T-cell (primary cell): ENCODE measurements around the gene ZBTB17. TPM values are rescaled to one million over a fixed set of nuclear protein-coding genes. Genes with fewer than 3 reads are reported as not detected.

Source experiments
- ATAC-seq, 4 experiments: fragments of 200-7000 bp in 3 of 4; fragments of 150-1000 bp in 1 of 4; cut with Tn5 transposase; replicated peaks in 1 of 4; 1 replicate in 3 of 4; 2 replicates in 1 of 4; pipeline ENCODE4 v1.10.0; 2021; ENCODE audit warnings: moderate library complexity in 3 of 4, mild to moderate bottlenecking in 2 of 4, moderate number of reproducible peaks in 1 of 4
- CTCF ChIA-PET, 2 donors: fragments of 300-600 bp; sonication (Branson Sonifier 250); formaldehyde crosslinking; loops; one replicate each; lab custom pipeline; 2022; ENCODE audit warnings: antibody characterized with exemption in 2 of 2; lab: Charles Lee
- POLR2A ChIA-PET, 2 donors: fragments of 300-600 bp; sonication (Branson Sonifier 250); formaldehyde crosslinking; loops; one replicate each; lab custom pipeline; 2022; ENCODE audit warnings: antibody characterized with exemption in 2 of 2; lab: Charles Lee
- DNase-seq, 35 experiments: peaks; one replicate each; pipeline versions ENCODE4 v3.0.0 to v3.0.0-alpha.2; 2013 to 2023
- H3K27ac ChIP-seq: one replicate; pipeline ENCODE4 v1.5.1; 2013; ENCODE audit warnings: low read length
- H3K27me3 ChIP-seq, 2 experiments: replicated peaks in 1 of 2; 1 replicate in 1 of 2; 2 replicates in 1 of 2; pipeline versions ENCODE4 v1.6.1 to v1.7.0; 2013; ENCODE audit warnings: low read length in 1 of 2, mixed read lengths in 1 of 2; ENCODE audit not compliant: control insufficient read depth in 2 of 2, insufficient read depth in 2 of 2; ENCODE audit errors: extremely low read depth in 1 of 2
- H3K36me3 ChIP-seq, 2 donors: 1 replicate in 1 of 2; 2 replicates in 1 of 2; pipeline versions ENCODE4 v1.6.1 to v1.7.0; 2013; ENCODE audit warnings: low read length in 1 of 2; ENCODE audit not compliant: control insufficient read depth in 2 of 2, insufficient read depth in 1 of 2; ENCODE audit errors: extremely low read depth in 1 of 2
- H3K4me1 ChIP-seq, 2 experiments: 1 replicate in 1 of 2; 2 replicates in 1 of 2; pipeline versions ENCODE4 v1.6.1 to v1.7.0; 2013; ENCODE audit warnings: low read length in 2 of 2, mixed read lengths in 1 of 2; ENCODE audit not compliant: insufficient read depth in 2 of 2, control insufficient read depth in 1 of 2; ENCODE audit errors: extremely low read depth in 1 of 2
- H3K4me3 ChIP-seq, 2 donors: 1 replicate in 1 of 2; 2 replicates in 1 of 2; pipeline versions ENCODE4 v1.5.1 to v1.7.0; 2013; ENCODE audit warnings: mild to moderate bottlenecking in 2 of 2, low read length in 1 of 2, moderate library complexity in 1 of 2; ENCODE audit not compliant: control insufficient read depth in 1 of 2; ENCODE audit errors: extremely low read depth in 1 of 2
- H3K9me3 ChIP-seq: 2 replicates; pipeline ENCODE4 v1.7.0; 2013
- H3K27ac Mint-ChIP-seq, 2 donors: one replicate each; pipeline ENCODE4 v1.8.0; 2020 to 2021; ENCODE audit warnings: mild to moderate bottlenecking in 2 of 2, mixed read lengths in 2 of 2
- H3K27me3 Mint-ChIP-seq, 2 donors: one replicate each; pipeline ENCODE4 v1.8.0; 2021 to 2022; ENCODE audit warnings: mixed read lengths in 2 of 2
- H3K36me3 Mint-ChIP-seq: one replicate; pipeline ENCODE4 v1.8.0; 2021; ENCODE audit warnings: mixed read lengths
- H3K4me1 Mint-ChIP-seq, 3 donors: one replicate each; pipeline ENCODE4 v1.8.0; 2020 to 2022; ENCODE audit warnings: mixed read lengths in 3 of 3, mild to moderate bottlenecking in 1 of 3
- H3K4me3 Mint-ChIP-seq, 3 donors: one replicate each; pipeline ENCODE4 v1.8.0; 2020 to 2022; ENCODE audit warnings: mild to moderate bottlenecking in 3 of 3, mixed read lengths in 3 of 3, moderate library complexity in 3 of 3
- H3K9me3 Mint-ChIP-seq, 3 donors: one replicate each; pipeline ENCODE4 v1.8.0; 2020 to 2022; ENCODE audit warnings: mixed read lengths in 3 of 3
- WGBS: methylation state at CpG from one replicate; pipeline ENCODE4 v1.1.5; 2013; ENCODE audit warnings: missing lambda C conversion rate; ENCODE audit not compliant: insufficient coverage; 5-methylcytosine and 5-hydroxymethylcytosine counted together
- total RNA-seq, 35 experiments: library from RNA in 6 of 35; stranded (reverse) in 6 of 35; fragments of 120-200 nt in 1 of 35; gene quantifications; one replicate each; pipeline versions ENCODE4 v1.2.1 to v1.2.4 and lab custom pipeline; 2013 to 2026

ZBTB17 gene
- total RNA-seq, 5 donors from 2014 or later (not counting 1 experiment from before 2014, with no cell fraction given): 66.6 to 82.6 (median 78.3) TPM

- Mint-ChIP-seq H3K36me3 (no peaks in the 10 kb centered on the region), H3K27ac (no peak overlapping the region), H3K27me3 (peaks cover 0 to 5% of the 10 kb centered on the region in 2 donors), H3K9me3 (no peaks in the 10 kb centered on the region), H3K4me1 (no peaks in the 10 kb centered on the region), H3K4me3 (no peak overlapping the region)
- Histone ChIP-seq H3K27ac (no peak overlapping the region), H3K36me3 (no peaks in the 10 kb centered on the region), H3K4me1 (no peaks in the 10 kb centered on the region), H3K9me3 (no peaks in the 10 kb centered on the region), H3K4me3 (no peak overlapping the region), H3K27me3 (peaks cover 0 to 16% of the 10 kb centered on the region in 2 experiments)
- POLR2A ChIA-PET: interaction anchor here in 1 of 2 donors (0.6 kb wide), 1 partner anchor 131 kb away, joined by 3 read pairs; no protein-coding TSS in a partner anchor
- 89% methylated on average over 9 of the region's 9 CpGs for WGBS
- ATAC-seq (no peak), DNase-seq (no peak)
- CTCF ChIA-PET: no interaction called here
Measured at GRCh38 chr1:15997076-15997585, 21.2 kb upstream of the ZBTB17 start.

DNA sequence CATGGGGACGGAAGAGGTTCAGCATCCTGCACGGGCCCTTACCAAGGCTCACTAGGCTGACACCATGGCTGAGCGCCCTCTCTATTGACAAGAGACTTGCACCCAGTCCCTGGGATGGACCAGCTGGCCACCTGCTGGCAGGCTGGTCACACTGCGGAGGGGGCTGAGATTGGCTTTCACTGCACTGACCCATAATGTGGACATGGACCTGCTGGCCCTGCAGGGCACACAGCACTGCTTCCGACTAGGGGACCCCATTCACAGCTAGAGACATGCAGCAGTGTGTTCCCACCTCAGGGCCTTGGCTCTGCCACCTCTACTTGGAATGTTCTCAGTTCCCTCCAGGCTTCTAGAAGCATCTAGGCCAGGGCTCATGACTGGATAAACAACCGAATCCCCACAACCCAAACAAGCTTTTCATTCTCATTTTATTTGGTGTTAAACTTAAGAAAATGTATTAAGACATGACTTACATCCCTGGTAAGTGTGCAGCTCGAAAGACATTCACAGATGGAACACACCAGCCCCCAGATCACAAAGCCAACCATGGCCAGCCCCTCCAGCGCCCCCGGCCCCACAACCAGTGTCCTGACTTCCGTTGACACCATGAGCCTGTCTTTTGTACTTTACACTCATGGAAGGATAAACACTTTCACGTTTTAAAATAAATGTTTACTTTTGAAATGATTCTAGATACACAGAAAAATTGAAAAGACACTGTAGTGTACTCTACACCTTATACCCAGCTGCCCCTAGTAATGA, 18.9 kb upstream of the ZBTB17 start:
- no peak overlapping the region for H3K4me3 ChIP-seq
- WGBS: 72% methylated on average over 5 of the region's 11 CpGs
- Mint-ChIP-seq H3K9me3 (no peaks in the 10 kb centered on the region), H3K36me3 (no peaks in the 10 kb centered on the region), H3K27ac (no peak overlapping the region), H3K4me3 (no peak overlapping the region), H3K4me1 (no peaks in the 10 kb centered on the region), H3K27me3 (no peaks in the 10 kb centered on the region)
- no peaks in the 10 kb centered on the region for H3K9me3 ChIP-seq
- ChIA-PET CTCF (interaction anchor here in 1 of 2 donors (0.6 kb wide), 2 partner anchors 201 to 438 kb away, joined by 3 read pairs; no protein-coding TSS in a partner anchor), POLR2A (no interaction called here)
- peak; percentile 26 to 69 (median 56) for ATAC-seq
- H3K27me3 ChIP-seq: peaks cover 0 to 18% of the 10 kb centered on the region in 2 experiments
- H3K4me1 ChIP-seq: no peaks in the 10 kb centered on the region
- peak in 18 of 35 experiments; percentile 9 to 53 (median 24) for DNase-seq
- no peak overlapping the region for H3K27ac ChIP-seq
- H3K36me3 ChIP-seq: no peaks in the 10 kb centered on the region

GRCh38 chr1:15994081-15994480, 18.2 kb upstream of the ZBTB17 start:
- WGBS: 92% methylated on average over 10 of the region's 10 CpGs
- DNase-seq (no peak), ATAC-seq (no peak)
- no peaks in the 10 kb centered on the region for H3K4me1 Mint-ChIP-seq
- no peak overlapping the region for H3K4me3 ChIP-seq
- no peak overlapping the region for H3K4me3 Mint-ChIP-seq
- no peaks in the 10 kb centered on the region for H3K4me1 ChIP-seq
- H3K9me3 ChIP-seq: no peaks in the 10 kb centered on the region
- ChIA-PET POLR2A (no interaction called here), CTCF (no interaction called here)
- H3K9me3 Mint-ChIP-seq: no peaks in the 10 kb centered on the region
- H3K36me3 ChIP-seq: no peaks in the 10 kb centered on the region
- H3K27ac Mint-ChIP-seq: no peak overlapping the region
- no peaks in the 10 kb centered on the region for H3K27me3 Mint-ChIP-seq
- H3K27ac ChIP-seq: no peak overlapping the region
- H3K27me3 ChIP-seq: peaks cover 0 to 16% of the 10 kb centered on the region in 2 experiments
- no peaks in the 10 kb centered on the region for H3K36me3 Mint-ChIP-seq

DNA sequence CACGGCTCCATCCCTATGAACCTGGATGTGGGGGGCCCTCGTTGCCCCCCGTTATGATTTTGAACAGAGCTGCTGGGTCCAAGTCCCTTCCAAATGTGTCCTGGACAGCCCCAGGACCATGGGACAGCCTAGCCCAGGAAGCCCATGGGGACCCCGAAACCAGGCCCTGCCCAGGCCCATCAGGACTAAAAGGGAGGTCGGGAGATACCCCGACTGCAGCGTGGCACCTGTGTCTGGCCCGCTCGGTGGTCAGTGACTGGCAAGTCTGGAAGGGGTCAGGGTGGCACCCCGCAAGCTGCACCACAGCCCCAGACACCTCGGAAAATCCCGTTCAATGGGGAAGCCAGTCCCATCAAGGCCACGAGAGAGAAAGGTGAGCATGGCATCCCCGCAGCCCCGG, 17.8 kb upstream of the ZBTB17 start:
- Mint-ChIP-seq H3K9me3 (no peaks in the 10 kb centered on the region), H3K27me3 (no peaks in the 10 kb centered on the region), H3K4me1 (no peaks in the 10 kb centered on the region), H3K27ac (no peak overlapping the region), H3K36me3 (no peaks in the 10 kb centered on the region), H3K4me3 (no peak overlapping the region)
- WGBS: 77% methylated on average over 11 of the region's 15 CpGs
- Histone ChIP-seq H3K27me3 (peaks cover 0 to 13% of the 10 kb centered on the region in 2 experiments), H3K4me1 (no peaks in the 10 kb centered on the region), H3K27ac (no peak overlapping the region), H3K36me3 (no peaks in the 10 kb centered on the region), H3K4me3 (no peak overlapping the region), H3K9me3 (no peaks in the 10 kb centered on the region)
- CTCF ChIA-PET: no interaction called here
- ATAC-seq (no peak), DNase-seq (no peak)
- POLR2A ChIA-PET: no interaction called here

DNA sequence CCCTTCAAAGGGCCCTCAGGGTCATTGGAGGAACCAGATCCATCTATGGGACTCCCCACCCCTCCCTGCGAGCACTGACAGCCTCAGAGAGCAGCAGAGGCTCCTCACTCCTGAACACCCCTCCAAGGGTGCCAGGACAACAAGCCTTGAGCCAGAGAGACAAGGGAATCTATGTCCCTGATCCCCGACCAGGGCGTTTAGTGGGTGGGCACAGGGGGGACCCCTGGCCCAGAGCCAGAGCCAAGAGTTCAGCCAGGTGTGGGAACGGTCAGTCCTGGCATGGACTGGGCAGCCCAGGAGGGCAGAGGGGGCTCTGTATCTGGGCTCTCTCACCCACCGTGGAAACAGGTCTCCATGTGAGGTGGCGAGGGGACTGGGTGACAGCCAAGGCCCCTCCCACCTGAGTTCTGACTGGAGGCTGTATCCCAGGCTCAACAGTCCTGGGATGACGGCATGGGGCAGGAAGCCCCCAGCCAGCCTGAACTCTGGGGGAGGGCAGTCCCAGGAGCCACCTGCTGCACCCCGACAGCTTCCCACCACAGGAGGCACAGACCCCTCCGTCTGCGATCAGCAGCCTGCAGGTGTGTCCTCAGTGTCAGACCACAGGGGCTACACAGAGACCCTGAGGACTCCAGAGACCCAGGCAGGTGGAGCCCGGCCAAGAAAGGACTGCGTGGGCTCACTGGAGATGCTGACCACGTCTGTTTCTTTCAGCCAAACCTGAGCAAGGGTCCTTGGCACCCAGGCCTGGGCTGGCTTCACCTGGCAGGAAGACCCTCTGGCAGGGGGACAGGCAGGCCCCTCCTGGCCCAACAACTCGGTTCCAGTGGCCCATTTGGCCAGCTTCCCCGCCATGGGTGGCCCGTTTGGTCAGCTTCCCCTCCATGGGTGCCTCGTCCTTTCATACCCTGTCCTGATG, 16.9 kb upstream of the ZBTB17 start:
- no peak overlapping the region for H3K27ac Mint-ChIP-seq

DNA sequence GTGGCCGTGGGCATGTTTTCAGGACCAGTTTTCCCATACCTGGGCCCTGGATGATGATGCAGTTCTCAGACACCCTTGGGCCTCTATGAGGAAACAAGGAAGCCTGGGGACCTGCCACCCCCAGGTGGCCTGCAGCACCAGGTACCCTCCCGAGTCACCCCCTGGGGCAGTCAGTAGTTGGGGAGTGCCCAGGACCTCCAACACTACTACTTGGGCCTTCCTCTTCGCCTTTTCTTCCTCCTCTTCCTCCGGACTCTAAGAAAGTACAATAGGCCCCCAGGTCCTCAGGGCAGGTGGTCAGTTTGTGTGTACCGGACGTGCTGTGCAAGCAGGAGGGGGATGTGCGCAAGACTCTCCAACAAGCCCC, 16.3 kb upstream of the ZBTB17 start:
- Histone ChIP-seq H3K36me3 (no peaks in the 10 kb centered on the region), H3K27ac (no peak overlapping the region), H3K4me3 (no peak overlapping the region), H3K27me3 (peaks cover 0 to 9% of the 10 kb centered on the region in 2 experiments), H3K4me1 (no peaks in the 10 kb centered on the region), H3K9me3 (no peaks in the 10 kb centered on the region)
- ATAC-seq: no peak
- H3K4me3 Mint-ChIP-seq: no peak overlapping the region
- no peak for DNase-seq
- H3K27ac Mint-ChIP-seq: no peak overlapping the region
- H3K4me1 Mint-ChIP-seq: no peaks in the 10 kb centered on the region
- no peaks in the 10 kb centered on the region for H3K27me3 Mint-ChIP-seq
- WGBS: 100% methylated on average over 2 of the region's 7 CpGs
- ChIA-PET POLR2A (no interaction called here), CTCF (no interaction called here)
- H3K9me3 Mint-ChIP-seq: no peaks in the 10 kb centered on the region
- H3K36me3 Mint-ChIP-seq: no peaks in the 10 kb centered on the region

More for the DNA sequence above, 16.9 kb upstream of the ZBTB17 start:
- Histone ChIP-seq H3K9me3 (no peaks in the 10 kb centered on the region), H3K27ac (no peak overlapping the region), H3K4me1 (no peaks in the 10 kb centered on the region), H3K36me3 (no peaks in the 10 kb centered on the region), H3K27me3 (peaks cover 0 to 12% of the 10 kb centered on the region in 2 experiments), H3K4me3 (no peak overlapping the region)
- WGBS: 72% methylated on average over 17 of the region's 17 CpGs
- DNase-seq: no peak
- no peak for ATAC-seq
- Mint-ChIP-seq H3K27me3 (no peaks in the 10 kb centered on the region), H3K4me3 (no peak overlapping the region), H3K36me3 (no peaks in the 10 kb centered on the region), H3K4me1 (no peaks in the 10 kb centered on the region), H3K9me3 (no peaks in the 10 kb centered on the region)
- ChIA-PET CTCF (interaction anchor here in 1 of 2 donors (0.6 kb wide), 1 partner anchor 180 kb away, joined by 3 read pairs; no protein-coding TSS in a partner anchor), POLR2A (no interaction called here)
